T-helper 17 cell (primary cell): ENCODE results near the gene VAV3. TPM values are rescaled to one million over a fixed set of nuclear protein-coding genes. Genes with fewer than 3 reads are reported as not detected.

Source experiments
- ATAC-seq: fragments of 150-1000 bp; cut with Tn5 transposase; 2 replicates; pipeline ENCODE4 v1.10.0; 2021; ENCODE audit warnings: mild to moderate bottlenecking, moderate library complexity
- DNase-seq, 3 donors: peaks; one replicate each; pipeline versions ENCODE4 v3.0.0 to v3.0.0-alpha.2; 2020 to 2021
- H3K9me3 ChIP-seq: one replicate; pipeline ENCODE4 v1.7.0; 2013; ENCODE audit warnings: low read length, mild to moderate bottlenecking; ENCODE audit not compliant: control insufficient read depth, poor library complexity, severe bottlenecking
- H3K27ac Mint-ChIP-seq: one replicate; pipeline ENCODE4 v1.8.0; 2022; ENCODE audit warnings: mild to moderate bottlenecking, moderate library complexity, mixed read lengths
- H3K27me3 Mint-ChIP-seq: one replicate; pipeline ENCODE4 v1.8.0; 2022; ENCODE audit warnings: mixed read lengths
- H3K36me3 Mint-ChIP-seq: one replicate; pipeline ENCODE4 v1.8.0; 2022; ENCODE audit warnings: low read depth, mixed read lengths
- H3K4me1 Mint-ChIP-seq: one replicate; pipeline ENCODE4 v1.8.0; 2022; ENCODE audit warnings: mild to moderate bottlenecking, mixed read lengths
- H3K4me3 Mint-ChIP-seq: one replicate; pipeline ENCODE4 v1.8.0; 2022; ENCODE audit warnings: mild to moderate bottlenecking, moderate library complexity, mixed read lengths
- total RNA-seq, 4 donors: library from RNA in 2 of 4; stranded (reverse) in 2 of 4; gene quantifications; one replicate each; pipeline ENCODE4 v1.2.3 and lab custom pipeline; 2022 to 2026

VAV3 gene
- total RNA-seq, 2 donors from 2014 or later = 10.6 to 11.0 TPM

GRCh38 chr1:107795994-107796393, 169.0 kb downstream of the VAV3 start:
- Mint-ChIP-seq H3K27me3 (no peaks in the 10 kb centered on the region), H3K4me1 (peaks cover 17% of the 10 kb centered on the region), H3K36me3 (no peaks in the 10 kb centered on the region), H3K27ac (peak overlapping the region; percentile 86), H3K4me3 (no peak overlapping the region)
- no peaks in the 10 kb centered on the region for H3K9me3 ChIP-seq
- peak; percentile 61 for ATAC-seq
- no peak for DNase-seq

- DNase-seq = no peak
- Mint-ChIP-seq H3K4me3 (no peak overlapping the region), H3K27me3 (no peaks in the 10 kb centered on the region), H3K4me1 (peaks cover 17% of the 10 kb centered on the region), H3K27ac (peak overlapping the region; percentile 86), H3K36me3 (no peaks in the 10 kb centered on the region)
- ATAC-seq = peak; percentile 83
- no peaks in the 10 kb centered on the region for H3K9me3 ChIP-seq
Observed at GRCh38 chr1:107795441-107795840, 169.5 kb downstream of the VAV3 start.

GRCh38 chr1:107794571-107794970, 170.4 kb downstream of the VAV3 start:
- DNase-seq (no peak), ATAC-seq (no peak)
- Mint-ChIP-seq H3K36me3 (peaks cover 2% of the 10 kb centered on the region), H3K4me1 (peaks cover 17% of the 10 kb centered on the region), H3K27me3 (no peaks in the 10 kb centered on the region), H3K27ac (peak overlapping the region; percentile 86), H3K4me3 (no peak overlapping the region)
- H3K9me3 ChIP-seq = no peaks in the 10 kb centered on the region

- H3K4me3 Mint-ChIP-seq = no peak overlapping the region
- H3K27ac Mint-ChIP-seq = peak overlapping the region; percentile 86
- no peak for ATAC-seq
- no peaks in the 10 kb centered on the region for H3K9me3 ChIP-seq
- H3K36me3 Mint-ChIP-seq = peaks cover 2% of the 10 kb centered on the region
- no peak for DNase-seq
- no peaks in the 10 kb centered on the region for H3K27me3 Mint-ChIP-seq
- H3K4me1 Mint-ChIP-seq = peaks cover 19% of the 10 kb centered on the region
Observed at GRCh38 chr1:107793896-107794453, 171.0 kb downstream of the VAV3 start.

- no peaks in the 10 kb centered on the region for H3K9me3 ChIP-seq
Observed at GRCh38 chr1:107791348-107791747, 173.6 kb downstream of the VAV3 start.

GRCh38 chr1:107789817-107790524, 175.0 kb downstream of the VAV3 start:
- H3K9me3 ChIP-seq = no peaks in the 10 kb centered on the region
- ATAC-seq (no peak), DNase-seq (no peak)
- Mint-ChIP-seq H3K4me1 (peaks cover 44% of the 10 kb centered on the region), H3K27me3 (no peaks in the 10 kb centered on the region), H3K36me3 (peaks cover 3% of the 10 kb centered on the region), H3K4me3 (no peak overlapping the region), H3K27ac (no peak overlapping the region)

More at GRCh38 chr1:107791348-107791747, 173.6 kb downstream of the VAV3 start:
- ATAC-seq = no peak
- H3K4me1 Mint-ChIP-seq = peaks cover 43% of the 10 kb centered on the region
- no peaks in the 10 kb centered on the region for H3K27me3 Mint-ChIP-seq
- H3K36me3 Mint-ChIP-seq = peaks cover 3% of the 10 kb centered on the region
- H3K4me3 Mint-ChIP-seq = no peak overlapping the region
- H3K27ac Mint-ChIP-seq = no peak overlapping the region
- no peak for DNase-seq

- peaks cover 41% of the 10 kb centered on the region for H3K4me1 Mint-ChIP-seq
- H3K36me3 Mint-ChIP-seq = peaks cover 3% of the 10 kb centered on the region
- no peak for DNase-seq
- ATAC-seq = no peak
- peak overlapping the region; percentile 28 for H3K4me3 Mint-ChIP-seq
- H3K27ac Mint-ChIP-seq = peak overlapping the region; percentile 83
- H3K27me3 Mint-ChIP-seq = no peaks in the 10 kb centered on the region
- H3K9me3 ChIP-seq = no peaks in the 10 kb centered on the region
Observed at GRCh38 chr1:107788206-107789202, 176.5 kb downstream of the VAV3 start.

GRCh38 chr1:107787299-107787698, 177.7 kb downstream of the VAV3 start:
- Mint-ChIP-seq H3K36me3 (peaks cover 3% of the 10 kb centered on the region), H3K4me3 (peak overlapping the region; percentile 77)

GRCh38 chr1:107786203-107786845, 178.7 kb downstream of the VAV3 start:
- peaks cover 39% of the 10 kb centered on the region for H3K4me1 Mint-ChIP-seq
- peaks cover 3% of the 10 kb centered on the region for H3K36me3 Mint-ChIP-seq
- peak overlapping the region; percentile 77 for H3K4me3 Mint-ChIP-seq
- peak; percentile 84 for ATAC-seq
- no peaks in the 10 kb centered on the region for H3K27me3 Mint-ChIP-seq
- DNase-seq = no peak
- H3K27ac Mint-ChIP-seq = peak overlapping the region; percentile 83
- H3K9me3 ChIP-seq = no peaks in the 10 kb centered on the region

More at GRCh38 chr1:107787299-107787698, 177.7 kb downstream of the VAV3 start:
- DNase-seq = no peak
- no peaks in the 10 kb centered on the region for H3K27me3 Mint-ChIP-seq
- peaks cover 37% of the 10 kb centered on the region for H3K4me1 Mint-ChIP-seq
- H3K27ac Mint-ChIP-seq = peak overlapping the region; percentile 83
- ATAC-seq = no peak
- H3K9me3 ChIP-seq = no peaks in the 10 kb centered on the region

GRCh38 chr1:107785496-107786202, 179.3 kb downstream of the VAV3 start:
- H3K27me3 Mint-ChIP-seq = no peaks in the 10 kb centered on the region
- peaks cover 39% of the 10 kb centered on the region for H3K4me1 Mint-ChIP-seq
- H3K27ac Mint-ChIP-seq = peak overlapping the region; percentile 83
- H3K4me3 Mint-ChIP-seq = peak overlapping the region; percentile 77
- H3K9me3 ChIP-seq = no peaks in the 10 kb centered on the region
- ATAC-seq (peak; percentile 46), DNase-seq (no peak)
- peaks cover 3% of the 10 kb centered on the region for H3K36me3 Mint-ChIP-seq

GRCh38 chr1:107782217-107782845, 182.6 kb downstream of the VAV3 start:
- Mint-ChIP-seq H3K27me3 (no peaks in the 10 kb centered on the region), H3K4me3 (no peak overlapping the region), H3K27ac (peak overlapping the region; percentile 71), H3K4me1 (peaks cover 23% of the 10 kb centered on the region), H3K36me3 (no peaks in the 10 kb centered on the region)
- DNase-seq (peak in 1 of 3 donors; percentile 37), ATAC-seq (no peak)
- no peaks in the 10 kb centered on the region for H3K9me3 ChIP-seq

GRCh38 chr1:107781245-107781644, 183.7 kb downstream of the VAV3 start:
- Mint-ChIP-seq H3K27me3 (no peaks in the 10 kb centered on the region), H3K27ac (no peak overlapping the region), H3K4me1 (peaks cover 12% of the 10 kb centered on the region), H3K4me3 (no peak overlapping the region), H3K36me3 (peaks cover 4% of the 10 kb centered on the region)
- DNase-seq (no peak), ATAC-seq (no peak)
- H3K9me3 ChIP-seq = no peaks in the 10 kb centered on the region
